WTC11 (cell line): ENCODE results near the gene VSTM2B. TPM values are rescaled to one million over a fixed set of nuclear protein-coding genes. Genes with fewer than 3 reads are reported as not detected.

Source experiments
- ATAC-seq: fragments of 200-7000 bp; cut with Tn5 transposase; 2 replicates; pipeline ENCODE4 v1.10.0; 2021; ENCODE audit warnings: mild to moderate bottlenecking, moderate library complexity
- CTCF ChIA-PET: fragments of 300-600 bp; sonication (Branson Sonifier 250); formaldehyde crosslinking; loops from one replicate; lab custom pipeline; 2021; ENCODE audit warnings: antibody characterized with exemption; lab: Charles Lee
- POLR2A ChIA-PET: fragments of 350-600 bp; sonication (Branson Sonifier 250); formaldehyde crosslinking; loops from one replicate; lab custom pipeline; 2021; ENCODE audit warnings: antibody characterized with exemption; lab: Charles Lee
- DNase-seq: peaks from one replicate; pipeline ENCODE4 v3.0.0; 2021; ENCODE audit warnings: low spot score
- H3K27ac Mint-ChIP-seq: 2 replicates; pipeline ENCODE4 v1.8.0; 2021; ENCODE audit warnings: mixed read lengths
- H3K27me3 Mint-ChIP-seq: 2 replicates; pipeline ENCODE4 v1.8.0; 2021; ENCODE audit warnings: low read depth, mild to moderate bottlenecking, moderate library complexity, mixed read lengths
- H3K36me3 Mint-ChIP-seq: 2 replicates; pipeline ENCODE4 v1.8.0; 2021; ENCODE audit warnings: mixed read lengths
- H3K4me1 Mint-ChIP-seq: 2 replicates; pipeline ENCODE4 v1.8.0; 2022; ENCODE audit warnings: mixed read lengths
- H3K4me3 Mint-ChIP-seq: 2 replicates; pipeline ENCODE4 v1.8.0; 2021; ENCODE audit warnings: mild to moderate bottlenecking, moderate library complexity, mixed read lengths
- H3K9me3 Mint-ChIP-seq: 2 replicates; pipeline ENCODE4 v1.8.0; 2021; ENCODE audit warnings: mixed read lengths
- AFF4 ChIP-seq: sonication (generic); formaldehyde crosslinking; IDR thresholded peaks from 2 replicates; pipeline ENCODE4 v1.8.1; 2023; ENCODE audit warnings: mild to moderate bottlenecking, missing genetic modification reagents, borderline replicate concordance
- AR ChIP-seq: fragments of 250-450 bp; sonication (Bioruptor Pico); IDR thresholded peaks from 2 replicates; pipeline ENCODE4 v1.9.0; 2021; ENCODE audit warnings: mild to moderate bottlenecking
- CREB1 ChIP-seq: sonication (generic); formaldehyde crosslinking; IDR thresholded peaks from 2 replicates; pipeline ENCODE4 v1.8.0; 2023; ENCODE audit warnings: mild to moderate bottlenecking, missing genetic modification reagents
- GTF2I ChIP-seq: fragments of 250-450 bp; sonication (Bioruptor Pico); conservative IDR thresholded peaks from 2 replicates; pipeline ENCODE4 v1.4.0; 2021; ENCODE audit warnings: mild to moderate bottlenecking
- MAX ChIP-seq: sonication (generic); formaldehyde crosslinking; IDR thresholded peaks from 2 replicates; pipeline ENCODE4 v1.8.0; 2022; ENCODE audit warnings: mild to moderate bottlenecking, missing genetic modification reagents
- MLX ChIP-seq: sonication (generic); formaldehyde crosslinking; IDR thresholded peaks from 2 replicates; pipeline ENCODE4 v1.8.1; 2023; ENCODE audit warnings: mild to moderate bottlenecking, missing genetic modification reagents, moderate library complexity
- MYBL2 ChIP-seq: sonication (generic); formaldehyde crosslinking; IDR thresholded peaks from 2 replicates; pipeline ENCODE4 v1.8.1; 2023; ENCODE audit warnings: mild to moderate bottlenecking, moderate library complexity, missing genetic modification reagents
- NFYB ChIP-seq: sonication (generic); formaldehyde crosslinking; conservative IDR thresholded peaks from 2 replicates; pipeline ENCODE4 v1.8.0; 2022; ENCODE audit warnings: low read depth, missing genetic modification reagents
- NR2C2 ChIP-seq: sonication (generic); formaldehyde crosslinking; IDR thresholded peaks from 2 replicates; pipeline ENCODE4 v1.8.0; 2022; ENCODE audit warnings: mild to moderate bottlenecking, missing genetic modification reagents
- NR3C1 ChIP-seq: sonication (generic); formaldehyde crosslinking; conservative IDR thresholded peaks from 2 replicates; pipeline ENCODE4 v1.8.1; 2023; ENCODE audit warnings: low read depth, mild to moderate bottlenecking, missing genetic modification reagents
- OVOL2 ChIP-seq: fragments of 250-450 bp; sonication (Bioruptor Pico); IDR thresholded peaks from 2 replicates; pipeline ENCODE4 v1.9.0; 2021; ENCODE audit warnings: mild to moderate bottlenecking, borderline replicate concordance
- PRRX2 ChIP-seq: fragments of 250-450 bp; sonication (Bioruptor Pico); IDR thresholded peaks from 2 replicates; pipeline ENCODE4 v1.8.0; 2021; ENCODE audit warnings: mild to moderate bottlenecking
- RELA ChIP-seq: sonication (generic); formaldehyde crosslinking; IDR thresholded peaks from 2 replicates; pipeline ENCODE4 v1.8.1; 2022; ENCODE audit warnings: missing genetic modification reagents, mild to moderate bottlenecking, borderline replicate concordance
- SOX15 ChIP-seq: fragments of 250-450 bp; sonication (Bioruptor Pico); IDR thresholded peaks from 2 replicates; pipeline ENCODE4 v1.9.0; 2021; ENCODE audit warnings: mild to moderate bottlenecking
- STAT6 ChIP-seq: sonication (generic); formaldehyde crosslinking; conservative IDR thresholded peaks from 2 replicates; pipeline ENCODE4 v1.8.1; 2023; ENCODE audit warnings: mild to moderate bottlenecking, low read depth, missing genetic modification reagents, moderate library complexity
- TP53 ChIP-seq: sonication (generic); formaldehyde crosslinking; IDR thresholded peaks from 2 replicates; pipeline ENCODE4 v1.8.1; 2023; ENCODE audit warnings: mild to moderate bottlenecking, missing genetic modification reagents
- USF2 ChIP-seq: sonication (generic); formaldehyde crosslinking; IDR thresholded peaks from 2 replicates; pipeline ENCODE4 v1.8.1; 2023; ENCODE audit warnings: mild to moderate bottlenecking, missing genetic modification reagents, moderate library complexity
- ZNF317 ChIP-seq: sonication (generic); formaldehyde crosslinking; IDR thresholded peaks from 2 replicates; pipeline ENCODE4 v1.8.1; 2023; ENCODE audit warnings: low read depth, mild to moderate bottlenecking, moderate library complexity, missing genetic modification reagents, borderline replicate concordance
- ZSCAN18 ChIP-seq: fragments of 250-450 bp; sonication (Bioruptor Pico); IDR thresholded peaks from 2 replicates; pipeline ENCODE4 v2.1.2; 2022; ENCODE audit warnings: mild to moderate bottlenecking, moderate library complexity
- total RNA-seq: library from RNA; stranded (reverse); gene quantifications from 3 replicates; pipeline ENCODE4 v1.2.3, GENCODE V29; 2021

Gene VSTM2B
- total RNA-seq, 1 experiment from 2014 or later = 3.2 TPM

GRCh38 chr19:29497686-29498436 is 27.9 kb upstream of the VSTM2B start:
- ChIA-PET CTCF (interaction anchor here (0.7 to 3.1 kb wide), 7 partner anchors 8 to 219 kb away, joined by 3 to 20 read pairs (median 3); no protein-coding TSS in a partner anchor), POLR2A (no interaction called here)

More at GRCh38 chr19:29497686-29498436, 27.9 kb upstream of the VSTM2B start:
- no peaks in the 10 kb centered on the region for H3K9me3 Mint-ChIP-seq
- TF ChIP-seq SOX15 (no peak), CREB1 (CRISPR knock-in tag) (no peak), TP53 (CRISPR knock-in tag) (no peak), RELA (CRISPR knock-in tag) (no peak), NR3C1 (no peak), STAT6 (CRISPR knock-in tag) (no peak), USF2 (CRISPR knock-in tag) (no peak), MLX (CRISPR knock-in tag) (no peak), AR (no peak), AFF4 (CRISPR knock-in tag) (no peak), MAX (CRISPR knock-in tag) (no peak), PRRX2 (no peak), GTF2I (CRISPR knock-in tag) (no peak), NR2C2 (no peak), OVOL2 (no peak), ZSCAN18 (CRISPR knock-in tag) (no peak), MYBL2 (no peak), ZNF317 (CRISPR knock-in tag) (no peak), NFYB (no peak)
- TF ChIP-seq, all 79 proteins: peak for 0
- Mint-ChIP-seq H3K27ac (no peak overlapping the region), H3K27me3 (no peaks in the 10 kb centered on the region), H3K4me3 (no peak overlapping the region), H3K36me3 (no peaks in the 10 kb centered on the region), H3K4me1 (peaks cover 20% of the 10 kb centered on the region)
- no peak for ATAC-seq
- no peak for DNase-seq
